ENCODE measurements around the gene CCR7. TPM values are rescaled to one million over a fixed set of nuclear protein-coding genes. Genes with fewer than 3 reads are reported as not detected.
A peak's percentile ranks its signal among the peaks of the same experiment; 100 is the strongest.

CCR7 gene
- total and polyA plus RNA-seq, 2 of the 13 experiments (the other 11 are each of a cell fraction or from before 2014, with no cell fraction given): 0.04 to 0.53 TPM

DNA sequence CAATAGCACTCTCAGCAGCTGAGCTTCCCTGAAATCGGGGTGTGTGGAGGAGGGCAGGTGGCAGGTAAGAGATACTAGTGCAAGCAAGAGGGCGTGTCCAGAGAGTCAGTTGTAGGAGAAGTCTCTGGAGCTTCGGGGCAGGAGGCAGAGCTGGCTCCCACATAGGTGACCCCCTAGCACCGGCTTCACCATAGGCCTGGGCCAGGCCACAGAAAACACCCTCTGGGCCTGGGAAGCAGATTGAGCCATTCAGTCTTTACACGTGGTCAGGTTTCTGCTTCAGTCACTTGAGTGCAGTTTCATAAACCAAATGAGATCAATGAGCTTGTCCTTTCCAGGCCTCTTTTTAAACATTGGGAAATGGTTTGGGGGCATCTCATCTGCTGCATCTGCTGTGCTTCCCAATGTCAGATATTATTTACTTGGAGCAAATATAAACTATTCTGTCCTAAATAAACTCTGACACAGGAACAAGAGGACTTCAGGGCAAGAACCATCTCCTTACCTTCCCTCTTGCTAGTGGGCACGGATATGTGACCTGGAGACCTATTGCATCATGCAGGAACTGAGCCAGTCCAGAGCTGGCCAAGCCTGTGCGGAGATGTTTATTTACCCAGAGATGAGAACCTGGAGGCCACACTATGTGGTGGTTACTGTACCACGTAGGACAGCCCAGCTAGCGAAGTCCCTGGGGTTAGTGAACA lies 16.1 kb downstream of the CCR7 start (continued):
- TF ChIP-seq ZNF318 (CRISPR knock-in tag; IDR thresholded peaks at IDR 0.05) (peak; percentile 91; the same call in 1 of the 2 replicates), NFATC3 (CRISPR knock-in tag; IDR thresholded peaks at IDR 0.05) (no peak), KLF11 (CRISPR knock-in tag; IDR thresholded peaks at IDR 0.05) (peak; percentile 94; the same call in 1 of the 2 replicates), ZNF513 (CRISPR knock-in tag; conservative IDR thresholded peaks at IDR 0.05) (no peak), PLSCR1 (CRISPR knock-in tag; IDR thresholded peaks at IDR 0.05; ENCODE audit: borderline replicate concordance) (no peak), ZNF572 (CRISPR knock-in tag; IDR thresholded peaks at IDR 0.05) (no peak; the same call in 1 of the 2 replicates), ZNF30 (CRISPR knock-in tag; IDR thresholded peaks at IDR 0.05) (no peak; the same call in 1 of the 2 replicates), YEATS2 (CRISPR knock-in tag; IDR thresholded peaks at IDR 0.05; ENCODE audit: borderline replicate concordance) (peak; percentile 71; the same call in 1 of the 2 replicates), ZFP36 (IDR thresholded peaks at IDR 0.05; ENCODE audit: borderline replicate concordance, low read depth, low read length, partially characterized antibody) (no peak), ZFAT (CRISPR knock-in tag; conservative IDR thresholded peaks at IDR 0.05) (no peak), ZNF546 (CRISPR knock-in tag; conservative IDR thresholded peaks at IDR 0.05) (no peak), ZFP37 (CRISPR knock-in tag; IDR thresholded peaks at IDR 0.05; ENCODE audit: borderline replicate concordance) (peak; percentile 79; the same call in 1 of the 2 replicates)
- TF ChIP-seq, protein P1, sequence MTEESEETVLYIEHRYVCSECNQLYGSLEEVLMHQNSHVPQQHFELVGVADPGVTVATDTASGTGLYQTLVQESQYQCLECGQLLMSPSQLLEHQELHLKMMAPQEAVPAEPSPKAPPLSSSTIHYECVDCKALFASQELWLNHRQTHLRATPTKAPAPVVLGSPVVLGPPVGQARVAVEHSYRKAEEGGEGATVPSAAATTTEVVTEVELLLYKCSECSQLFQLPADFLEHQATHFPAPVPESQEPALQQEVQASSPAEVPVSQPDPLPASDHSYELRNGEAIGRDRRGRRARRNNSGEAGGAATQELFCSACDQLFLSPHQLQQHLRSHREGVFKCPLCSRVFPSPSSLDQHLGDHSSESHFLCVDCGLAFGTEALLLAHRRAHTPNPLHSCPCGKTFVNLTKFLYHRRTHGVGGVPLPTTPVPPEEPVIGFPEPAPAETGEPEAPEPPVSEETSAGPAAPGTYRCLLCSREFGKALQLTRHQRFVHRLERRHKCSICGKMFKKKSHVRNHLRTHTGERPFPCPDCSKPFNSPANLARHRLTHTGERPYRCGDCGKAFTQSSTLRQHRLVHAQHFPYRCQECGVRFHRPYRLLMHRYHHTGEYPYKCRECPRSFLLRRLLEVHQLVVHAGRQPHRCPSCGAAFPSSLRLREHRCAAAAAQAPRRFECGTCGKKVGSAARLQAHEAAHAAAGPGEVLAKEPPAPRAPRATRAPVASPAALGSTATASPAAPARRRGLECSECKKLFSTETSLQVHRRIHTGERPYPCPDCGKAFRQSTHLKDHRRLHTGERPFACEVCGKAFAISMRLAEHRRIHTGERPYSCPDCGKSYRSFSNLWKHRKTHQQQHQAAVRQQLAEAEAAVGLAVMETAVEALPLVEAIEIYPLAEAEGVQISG (CRISPR knock-in tag; IDR thresholded peaks at IDR 0.05): peak; percentile 85
- TF ChIP-seq, protein P2, sequence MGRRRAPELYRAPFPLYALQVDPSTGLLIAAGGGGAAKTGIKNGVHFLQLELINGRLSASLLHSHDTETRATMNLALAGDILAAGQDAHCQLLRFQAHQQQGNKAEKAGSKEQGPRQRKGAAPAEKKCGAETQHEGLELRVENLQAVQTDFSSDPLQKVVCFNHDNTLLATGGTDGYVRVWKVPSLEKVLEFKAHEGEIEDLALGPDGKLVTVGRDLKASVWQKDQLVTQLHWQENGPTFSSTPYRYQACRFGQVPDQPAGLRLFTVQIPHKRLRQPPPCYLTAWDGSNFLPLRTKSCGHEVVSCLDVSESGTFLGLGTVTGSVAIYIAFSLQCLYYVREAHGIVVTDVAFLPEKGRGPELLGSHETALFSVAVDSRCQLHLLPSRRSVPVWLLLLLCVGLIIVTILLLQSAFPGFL (CRISPR knock-in tag; IDR thresholded peaks at IDR 0.05): no peak
